ENCODE data around the gene FAM107A. TPM values are rescaled to one million over a fixed set of nuclear protein-coding genes. Genes with fewer than 3 reads are reported as not detected.

FAM107A gene
- total RNA-seq, 1 donor from 2014 or later, result not detected

DNA sequence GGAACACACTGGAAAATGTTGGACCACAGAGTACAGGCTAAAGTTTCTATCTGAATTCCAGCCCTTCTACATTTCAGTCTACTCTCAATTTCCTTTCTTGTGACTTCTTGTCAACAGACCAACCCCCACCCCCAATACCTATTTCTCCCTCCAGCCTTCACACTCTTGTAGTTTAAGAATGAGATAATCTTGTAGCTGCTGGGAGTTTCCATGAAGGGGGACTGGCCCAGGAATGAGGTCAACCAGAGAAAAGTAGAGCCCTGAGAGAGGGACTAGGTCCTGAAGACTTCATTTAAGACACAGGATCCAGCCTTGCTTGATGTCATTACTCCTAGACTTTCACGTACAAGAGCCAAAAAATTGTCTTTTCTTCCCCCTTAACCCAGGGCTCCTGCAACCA, 29.5 kb upstream of the FAM107A start:
- Mint-ChIP-seq H3K9me3 (peaks cover 3% of the 10 kb centered on the region), H3K27ac (no peak overlapping the region), H3K36me3 (ENCODE audit: low read depth) (no peaks in the 10 kb centered on the region), H3K27me3 (peaks cover 15% of the 10 kb centered on the region), H3K4me1 (no peaks in the 10 kb centered on the region), H3K4me3 (no peak overlapping the region)
- no peak for DNase-seq
- ATAC-seq (ENCODE audit: low read depth), result no peak
- ChIA-PET CTCF (interaction anchor here (0.6 to 1.6 kb wide), 2 partner anchors 24 to 174 kb away, joined by 3 to 6 read pairs; no protein-coding TSS in a partner anchor), POLR2A (no interaction called here)
- intact Hi-C loops (cut with micrococcal nuclease), result no loop called here
- no peak for TF ChIP-seq CTCF (IDR thresholded peaks at IDR 0.05)

DNA sequence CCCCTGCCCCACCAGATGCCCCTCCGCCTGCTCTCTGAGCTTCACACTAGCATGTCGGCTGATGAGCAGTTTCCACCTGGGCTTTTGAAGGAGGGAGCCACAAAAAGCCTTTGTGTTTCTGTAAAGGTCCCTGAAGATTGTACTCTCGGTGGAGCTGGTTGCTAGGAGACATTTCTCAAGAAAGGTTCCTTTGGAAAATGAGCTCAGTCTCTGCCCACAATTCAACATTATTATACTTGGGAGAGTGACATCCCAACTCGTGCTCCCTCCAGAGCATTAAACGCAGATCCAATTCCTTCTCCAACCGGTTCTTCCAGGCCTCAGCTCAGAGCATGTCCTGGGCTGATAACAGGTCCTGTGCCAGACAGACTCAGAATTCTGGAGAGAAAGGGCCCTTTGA, 26.8 kb upstream of the FAM107A start:
- TF ChIP-seq CTCF (IDR thresholded peaks at IDR 0.05), result no peak
- Mint-ChIP-seq H3K27me3 (peaks cover 20% of the 10 kb centered on the region), H3K36me3 (ENCODE audit: low read depth) (no peaks in the 10 kb centered on the region), H3K4me1 (no peaks in the 10 kb centered on the region), H3K9me3 (peaks cover 3% of the 10 kb centered on the region), H3K27ac (no peak overlapping the region), H3K4me3 (no peak overlapping the region)
- intact Hi-C loops (cut with micrococcal nuclease), result no loop called here
- ChIA-PET CTCF (no interaction called here), POLR2A (no interaction called here)
- DNase-seq, result no peak
- ATAC-seq (ENCODE audit: low read depth), result no peak

GRCh38 chr3:58603606-58604005, 26.4 kb upstream of the FAM107A start:
- Mint-ChIP-seq H3K27me3 (peaks cover 20% of the 10 kb centered on the region), H3K9me3 (peaks cover 3% of the 10 kb centered on the region), H3K4me1 (no peaks in the 10 kb centered on the region), H3K4me3 (no peak overlapping the region), H3K36me3 (ENCODE audit: low read depth) (no peaks in the 10 kb centered on the region), H3K27ac (no peak overlapping the region)
- ChIA-PET POLR2A (no interaction called here), CTCF (no interaction called here)
- DNase-seq, result no peak
- intact Hi-C loops (cut with micrococcal nuclease), result no loop called here
- TF ChIP-seq CTCF (IDR thresholded peaks at IDR 0.05), result no peak
- no peak for ATAC-seq (ENCODE audit: low read depth)

GRCh38 chr3:58597770-58598310, 20.6 kb upstream of the FAM107A start:
- Mint-ChIP-seq H3K27me3 (peaks cover 12% of the 10 kb centered on the region), H3K4me1 (no peaks in the 10 kb centered on the region), H3K36me3 (ENCODE audit: low read depth) (no peaks in the 10 kb centered on the region), H3K4me3 (no peak overlapping the region), H3K27ac (no peak overlapping the region), H3K9me3 (no peaks in the 10 kb centered on the region)
- no peak for ATAC-seq (ENCODE audit: low read depth)
- TF ChIP-seq CTCF (IDR thresholded peaks at IDR 0.05), result no peak
- ChIA-PET CTCF (interaction anchor here (1.0 kb wide), 1 partner anchor 10 kb away, joined by 3 read pairs; no protein-coding TSS in a partner anchor), POLR2A (no interaction called here)
- intact Hi-C loops (cut with micrococcal nuclease), result no loop called here
- no peak for DNase-seq

- CTCF ChIA-PET, result interaction anchor here (1.0 kb wide), 1 partner anchor 9 kb away, joined by 3 read pairs; no protein-coding TSS in a partner anchor
- Mint-ChIP-seq H3K4me3 (no peak overlapping the region), H3K4me1 (no peaks in the 10 kb centered on the region), H3K36me3 (ENCODE audit: low read depth) (no peaks in the 10 kb centered on the region), H3K27me3 (peaks cover 9% of the 10 kb centered on the region), H3K27ac (no peak overlapping the region), H3K9me3 (no peaks in the 10 kb centered on the region)
- POLR2A ChIA-PET, result no interaction called here
- DNase-seq (no peak), ATAC-seq (ENCODE audit: low read depth) (no peak)
- TF ChIP-seq CTCF (IDR thresholded peaks at IDR 0.05), result no peak
- intact Hi-C loops (cut with micrococcal nuclease), result no loop called here
Measured at GRCh38 chr3:58596834-58597518, 19.8 kb upstream of the FAM107A start.
